K562 (cell line): ENCODE data around the gene OVCA2. TPM values are rescaled to one million over a fixed set of nuclear protein-coding genes. Genes with fewer than 3 reads are reported as not detected.

ENCODE experiments used
- ATAC-seq: fragments of 200-7000 bp; cut with Tn5 transposase; 3 replicates; pipeline ENCODE4 v1.9.1; 2020; ENCODE audit warnings: moderate library complexity
- BruUV-seq: library from RNA; stranded (reverse); fragments of 400-500 nt; replicated peaks from 2 replicates; lab custom pipeline; 2021; lab: Mats Ljungman, UMichigan
- CTCF ChIA-PET: fragments of 300-600 bp; formaldehyde crosslinking; extraction: SDS; loops from one replicate; lab custom pipeline; 2021; ENCODE audit warnings: low intra/inter-chr PET ratio; lab: Yijun Ruan, JAX
- POLR2A ChIA-PET: fragments of 300-600, 350-650 bp; sonication (Branson Sonifier 250); formaldehyde crosslinking; extraction: SDS; loops from one replicate; lab custom pipeline; 2021; ENCODE audit warnings: antibody characterized with exemption, inconsistent platforms; lab: Yijun Ruan, JAX
- DNase-seq, 4 experiments: peaks; one replicate each; pipeline versions ENCODE4 v3.0.0 to v3.0.0-alpha.2; 2011 to 2018; ENCODE audit warnings: low spot score in 3 of 4, mixed read lengths in 3 of 4; ENCODE audit errors: extremely low read depth in 1 of 4
- FAIRE-seq: peaks from 2 replicates; lab custom pipeline; 2011; peaks lifted over from hg19 to GRCh38; lab: Jason Lieb, UNC
- H2AFZ ChIP-seq: 2 replicates; pipeline ENCODE4 v1.6.0; 2011; ENCODE audit warnings: low read depth, low read length, control low read depth, inconsistent platforms
- H3K27ac ChIP-seq: fragments of 200-600 bp; 3 replicates; pipeline ENCODE4 v1.8.0; 2011; ENCODE audit warnings: low read depth, mild to moderate bottlenecking, control low read depth, inconsistent platforms, low read length, moderate library complexity, mixed read lengths; ENCODE audit errors: extremely low read depth
- H3K27me3 ChIP-seq, 2 experiments: fragments of 300-600 bp in 1 of 2; 2 replicates in 1 of 2; 3 replicates in 1 of 2; pipeline versions ENCODE4 v1.6.0 to v1.8.0; 2011; ENCODE audit warnings: inconsistent platforms in 2 of 2, low read length in 2 of 2, mild to moderate bottlenecking in 1 of 2, mixed read lengths in 1 of 2, moderate library complexity in 1 of 2; ENCODE audit not compliant: control insufficient read depth in 2 of 2, insufficient read depth in 2 of 2
- H3K36me3 ChIP-seq: fragments of 300-600 bp; 3 replicates; pipeline ENCODE4 v1.8.0; 2011; ENCODE audit warnings: mild to moderate bottlenecking, low read length, inconsistent platforms; ENCODE audit not compliant: control insufficient read depth, insufficient read depth
- H3K4me1 ChIP-seq, 2 experiments: fragments of 200-600 bp in 1 of 2; replicated peaks in 1 of 2; 2 replicates in 1 of 2; 3 replicates in 1 of 2; pipeline versions ENCODE4 v1.5.1 to v1.8.0; 2011; ENCODE audit warnings: inconsistent platforms in 2 of 2, low read length in 2 of 2, mild to moderate bottlenecking in 1 of 2, mixed read lengths in 1 of 2, moderate library complexity in 1 of 2; ENCODE audit not compliant: control insufficient read depth in 2 of 2, insufficient read depth in 2 of 2
- H3K4me2 ChIP-seq: 2 replicates; pipeline ENCODE4 v1.6.1; 2011; ENCODE audit warnings: low read length, control low read depth, inconsistent platforms, mixed read lengths; ENCODE audit not compliant: insufficient read depth
- H3K4me3 ChIP-seq: fragments of 200-600 bp; sonication (generic), shearing (Covaris generic); 2 replicates; pipeline ENCODE4 v1.5.1; 2016; ENCODE audit warnings: control low read depth, inconsistent platforms
- H3K79me2 ChIP-seq: fragments of 200-600 bp; 3 replicates; pipeline ENCODE4 v1.8.0; 2011; ENCODE audit warnings: low read length, inconsistent platforms; ENCODE audit not compliant: control insufficient read depth, insufficient read depth
- H3K9ac ChIP-seq, 2 experiments: 2 replicates each; pipeline versions ENCODE4 v1.6.0 to v1.6.1; 2011; ENCODE audit warnings: low read depth in 2 of 2, low read length in 2 of 2, control low read depth in 1 of 2, inconsistent platforms in 1 of 2, mild to moderate bottlenecking in 1 of 2, mixed read lengths in 1 of 2; ENCODE audit not compliant: insufficient read depth in 1 of 2
- H3K9me1 ChIP-seq: one replicate; pipeline ENCODE4 v1.6.0; 2011; ENCODE audit warnings: inconsistent platforms, mild to moderate bottlenecking, low read length, moderate library complexity; ENCODE audit not compliant: control insufficient read depth, insufficient read depth
- H3K9me3 ChIP-seq: replicated peaks from 2 replicates; pipeline ENCODE4 v1.5.1; 2011; ENCODE audit warnings: low read depth, low read length, inconsistent platforms; ENCODE audit not compliant: control insufficient read depth, insufficient read depth
- H4K20me1 ChIP-seq: replicated peaks from 2 replicates; pipeline ENCODE4 v1.6.1; 2011; ENCODE audit warnings: low read length, inconsistent platforms, mixed read lengths; ENCODE audit not compliant: control insufficient read depth, insufficient read depth
- ARID1B ChIP-seq: fragments of 450-650 bp; IDR thresholded peaks from 2 replicates; pipeline ENCODE4 v1.6.1; 2016; ENCODE audit warnings: antibody characterized with exemption, mild to moderate bottlenecking, inconsistent platforms
- LARP7 ChIP-seq: fragments of 450-650 bp; IDR thresholded peaks from 2 replicates; pipeline ENCODE4 v1.6.1; 2016
- NFE2L1 ChIP-seq: fragments of 450-650 bp; IDR thresholded peaks from 2 replicates; pipeline ENCODE4 v1.6.1; 2016; ENCODE audit warnings: missing genetic modification characterization, low read depth, mild to moderate bottlenecking, missing compliant biosample characterization, moderate library complexity, borderline replicate concordance
- ZFP36 ChIP-seq: fragments of 150-350 bp; IDR thresholded peaks from 2 replicates; pipeline ENCODE4 v1.6.1; 2018; ENCODE audit warnings: low read length, low read depth; ENCODE audit not compliant: partially characterized antibody
- ZNF124 ChIP-seq: sonication (generic); formaldehyde crosslinking; IDR thresholded peaks from 2 replicates; pipeline ENCODE4 v1.8.1; 2022; ENCODE audit warnings: missing genetic modification reagents
- ZNF232 ChIP-seq: sonication (generic); formaldehyde crosslinking; IDR thresholded peaks from 2 replicates; pipeline ENCODE4 v1.8.0; 2022; ENCODE audit warnings: mild to moderate bottlenecking, missing genetic modification reagents
- ZNF408 ChIP-seq: fragments of 250-450 bp; sonication (Bioruptor Pico); IDR thresholded peaks from 2 replicates; pipeline ENCODE4 v1.4.0; 2020; ENCODE audit warnings: low read depth, mild to moderate bottlenecking, moderate library complexity
- WGBS: fragments of 100-300 bp; shearing (Covaris generic); methylation state at CpG from one replicate; pipeline ENCODE4 v1.1.6; 2016; ENCODE audit warnings: low coverage, mixed read lengths; ENCODE audit not compliant: insufficient coverage; ENCODE audit errors: missing lambda C conversion rate; 5-methylcytosine and 5-hydroxymethylcytosine counted together
- in situ Hi-C: fragments of 300-500 bp; cut with MboI; formaldehyde crosslinking; loops from 4 replicates; pipeline ENCODE4 v1.15.0; 2018; ENCODE audit warnings: inconsistent platforms, mixed read lengths
- intact Hi-C: fragments of 100-400 bp; cut with micrococcal nuclease; formaldehyde crosslinking; loops from 2 replicates; pipeline ENCODE4 v1.14.2; 2022
- polyA plus RNA-seq, 8 experiments: library from polyadenylated mRNA; depleted of rRNA in 4 of 8; stranded (reverse) in 5 of 8; unstranded in 3 of 8; fragments of >200 nt; fragmentation: Nextera tagmentation in 2 of 8; fragmentation: Illumina TruSeq in 1 of 8; extraction: Ambion mirVana in 2 of 8; extraction: Trizol in 1 of 8; gene quantifications; 2 replicates each; pipeline versions ENCODE4 v1.2.1 to v1.2.3, GENCODE V29; 2011 to 2014; ENCODE audit warnings: inconsistent platforms in 1 of 8, missing spikeins in 1 of 8
- total RNA-seq, 7 experiments: library from RNA; depleted of rRNA in 6 of 7; stranded (reverse); fragments of >200 nt in 6 of 7; fragmentation: Illumina TruSeq in 2 of 7; extraction: Trizol in 2 of 7; gene quantifications; 2 replicates each; pipeline versions ENCODE4 v1.2.1 to v1.2.3, GENCODE V29; 2011 to 2021; ENCODE audit warnings: low replicate concordance in 1 of 7
- TF ChIP-seq, protein P1 (sequence below): fragments of 200-800 bp; sonication (Bioruptor generic); IDR thresholded peaks from 2 replicates; pipeline ENCODE4 v1.6.1; 2016; ENCODE audit warnings: missing genetic modification characterization, missing compliant biosample characterization
- TF ChIP-seq, protein P2 (sequence below): sonication (generic); formaldehyde crosslinking; IDR thresholded peaks from 2 replicates; pipeline ENCODE4 v1.8.0; 2023; ENCODE audit warnings: mild to moderate bottlenecking, missing genetic modification reagents

The OVCA2 gene
- total and polyA plus RNA-seq, 9 of the 15 experiments (the other 6 are each of a cell fraction or from before 2014, with no cell fraction given): 3.0 to 23.7 (median 14.1) TPM

GRCh38 chr17:2061441-2061958, 19.7 kb downstream of the OVCA2 start:
- Histone ChIP-seq H3K36me3 (peaks cover 16% of the 10 kb centered on the region; the same call in 2 of the 3 replicates), H3K9me3 (no peaks in the 10 kb centered on the region), H3K9me1 (no peaks in the 10 kb centered on the region), H3K79me2 (no peaks in the 10 kb centered on the region), H3K4me2 (no peak overlapping the region), H3K27ac (no peak overlapping the region), H3K4me3 (no peak overlapping the region), H3K9ac (peak overlapping the region in 1 of 2 experiments; percentile 52; a peak in 1 of 4 replicates), H4K20me1 (no peaks in the 10 kb centered on the region), H3K4me1 (peaks cover 0 to 36% of the 10 kb centered on the region in 2 experiments; a peak in 2 of 5 replicates), H2AFZ (no peak overlapping the region), H3K27me3 (no peaks in the 10 kb centered on the region)
- intact Hi-C loops (no loop called here), in situ Hi-C loops (loop anchor here (10.0 kb wide), 1 partner anchor 183 kb away; no protein-coding TSS in a partner anchor)
- DNase-seq (no peak), FAIRE-seq (no peak), ATAC-seq (no peak)
- WGBS: 53% methylated on average over 6 of the region's 17 CpGs
- CTCF ChIA-PET: no interaction called here
- BruUV-seq: no TSS peak
- TF ChIP-seq, protein P1, sequence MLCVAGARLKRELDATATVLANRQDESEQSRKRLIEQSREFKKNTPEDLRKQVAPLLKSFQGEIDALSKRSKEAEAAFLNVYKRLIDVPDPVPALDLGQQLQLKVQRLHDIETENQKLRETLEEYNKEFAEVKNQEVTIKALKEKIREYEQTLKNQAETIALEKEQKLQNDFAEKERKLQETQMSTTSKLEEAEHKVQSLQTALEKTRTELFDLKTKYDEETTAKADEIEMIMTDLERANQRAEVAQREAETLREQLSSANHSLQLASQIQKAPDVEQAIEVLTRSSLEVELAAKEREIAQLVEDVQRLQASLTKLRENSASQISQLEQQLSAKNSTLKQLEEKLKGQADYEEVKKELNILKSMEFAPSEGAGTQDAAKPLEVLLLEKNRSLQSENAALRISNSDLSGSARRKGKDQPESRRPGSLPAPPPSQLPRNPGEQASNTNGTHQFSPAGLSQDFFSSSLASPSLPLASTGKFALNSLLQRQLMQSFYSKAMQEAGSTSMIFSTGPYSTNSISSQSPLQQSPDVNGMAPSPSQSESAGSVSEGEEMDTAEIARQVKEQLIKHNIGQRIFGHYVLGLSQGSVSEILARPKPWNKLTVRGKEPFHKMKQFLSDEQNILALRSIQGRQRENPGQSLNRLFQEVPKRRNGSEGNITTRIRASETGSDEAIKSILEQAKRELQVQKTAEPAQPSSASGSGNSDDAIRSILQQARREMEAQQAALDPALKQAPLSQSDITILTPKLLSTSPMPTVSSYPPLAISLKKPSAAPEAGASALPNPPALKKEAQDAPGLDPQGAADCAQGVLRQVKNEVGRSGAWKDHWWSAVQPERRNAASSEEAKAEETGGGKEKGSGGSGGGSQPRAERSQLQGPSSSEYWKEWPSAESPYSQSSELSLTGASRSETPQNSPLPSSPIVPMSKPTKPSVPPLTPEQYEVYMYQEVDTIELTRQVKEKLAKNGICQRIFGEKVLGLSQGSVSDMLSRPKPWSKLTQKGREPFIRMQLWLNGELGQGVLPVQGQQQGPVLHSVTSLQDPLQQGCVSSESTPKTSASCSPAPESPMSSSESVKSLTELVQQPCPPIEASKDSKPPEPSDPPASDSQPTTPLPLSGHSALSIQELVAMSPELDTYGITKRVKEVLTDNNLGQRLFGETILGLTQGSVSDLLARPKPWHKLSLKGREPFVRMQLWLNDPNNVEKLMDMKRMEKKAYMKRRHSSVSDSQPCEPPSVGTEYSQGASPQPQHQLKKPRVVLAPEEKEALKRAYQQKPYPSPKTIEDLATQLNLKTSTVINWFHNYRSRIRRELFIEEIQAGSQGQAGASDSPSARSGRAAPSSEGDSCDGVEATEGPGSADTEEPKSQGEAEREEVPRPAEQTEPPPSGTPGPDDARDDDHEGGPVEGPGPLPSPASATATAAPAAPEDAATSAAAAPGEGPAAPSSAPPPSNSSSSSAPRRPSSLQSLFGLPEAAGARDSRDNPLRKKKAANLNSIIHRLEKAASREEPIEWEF (CRISPR knock-in tag): no peak
- TF ChIP-seq LARP7 (no peak), NFE2L1 (no peak), ZFP36 (no peak), ZNF124 (no peak), ZNF408 (no peak), ARID1B (no peak), ZNF232 (CRISPR knock-in tag) (no peak)
- TF ChIP-seq, protein P2, sequence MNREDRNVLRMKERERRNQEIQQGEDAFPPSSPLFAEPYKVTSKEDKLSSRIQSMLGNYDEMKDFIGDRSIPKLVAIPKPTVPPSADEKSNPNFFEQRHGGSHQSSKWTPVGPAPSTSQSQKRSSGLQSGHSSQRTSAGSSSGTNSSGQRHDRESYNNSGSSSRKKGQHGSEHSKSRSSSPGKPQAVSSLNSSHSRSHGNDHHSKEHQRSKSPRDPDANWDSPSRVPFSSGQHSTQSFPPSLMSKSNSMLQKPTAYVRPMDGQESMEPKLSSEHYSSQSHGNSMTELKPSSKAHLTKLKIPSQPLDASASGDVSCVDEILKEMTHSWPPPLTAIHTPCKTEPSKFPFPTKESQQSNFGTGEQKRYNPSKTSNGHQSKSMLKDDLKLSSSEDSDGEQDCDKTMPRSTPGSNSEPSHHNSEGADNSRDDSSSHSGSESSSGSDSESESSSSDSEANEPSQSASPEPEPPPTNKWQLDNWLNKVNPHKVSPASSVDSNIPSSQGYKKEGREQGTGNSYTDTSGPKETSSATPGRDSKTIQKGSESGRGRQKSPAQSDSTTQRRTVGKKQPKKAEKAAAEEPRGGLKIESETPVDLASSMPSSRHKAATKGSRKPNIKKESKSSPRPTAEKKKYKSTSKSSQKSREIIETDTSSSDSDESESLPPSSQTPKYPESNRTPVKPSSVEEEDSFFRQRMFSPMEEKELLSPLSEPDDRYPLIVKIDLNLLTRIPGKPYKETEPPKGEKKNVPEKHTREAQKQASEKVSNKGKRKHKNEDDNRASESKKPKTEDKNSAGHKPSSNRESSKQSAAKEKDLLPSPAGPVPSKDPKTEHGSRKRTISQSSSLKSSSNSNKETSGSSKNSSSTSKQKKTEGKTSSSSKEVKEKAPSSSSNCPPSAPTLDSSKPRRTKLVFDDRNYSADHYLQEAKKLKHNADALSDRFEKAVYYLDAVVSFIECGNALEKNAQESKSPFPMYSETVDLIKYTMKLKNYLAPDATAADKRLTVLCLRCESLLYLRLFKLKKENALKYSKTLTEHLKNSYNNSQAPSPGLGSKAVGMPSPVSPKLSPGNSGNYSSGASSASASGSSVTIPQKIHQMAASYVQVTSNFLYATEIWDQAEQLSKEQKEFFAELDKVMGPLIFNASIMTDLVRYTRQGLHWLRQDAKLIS (CRISPR knock-in tag): no peak
- POLR2A ChIA-PET: no interaction called here
